ENCODE results near the gene HOXA3.

HOXA3 gene

DNA sequence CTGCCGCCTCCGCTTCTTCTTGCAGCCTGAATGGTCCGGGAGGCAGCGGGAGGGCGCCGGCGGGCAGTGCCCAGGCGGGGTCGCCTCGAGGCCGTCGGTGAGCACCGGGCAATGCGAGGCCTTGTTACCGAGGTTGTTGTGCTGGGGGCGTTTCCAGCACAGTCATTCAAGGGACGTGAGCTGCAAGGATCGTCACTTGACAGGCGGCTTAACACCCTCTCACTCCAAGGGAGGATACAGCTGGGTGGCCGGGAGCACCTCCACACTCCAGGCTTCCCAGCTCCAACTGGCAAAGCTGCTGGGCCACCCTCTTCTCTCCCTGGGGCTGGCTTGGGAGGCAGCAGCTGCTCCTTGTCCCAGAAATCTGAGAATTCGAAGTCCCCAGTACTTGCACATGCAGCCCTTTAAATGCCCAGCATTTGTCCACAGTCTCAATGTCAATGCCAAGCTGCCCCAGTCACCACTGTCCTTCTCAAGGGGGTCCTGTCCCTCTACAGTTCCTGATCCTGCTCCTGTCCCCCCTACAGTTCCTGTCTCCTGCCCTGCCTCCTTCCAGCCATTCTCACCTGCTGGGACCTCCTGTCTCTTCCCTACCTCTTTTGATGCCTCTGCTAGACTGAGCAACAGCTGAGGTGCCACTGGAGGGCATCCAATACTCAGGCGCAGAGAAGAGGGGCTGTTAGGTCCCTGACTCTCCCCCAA lies 37.1 kb upstream of the HOXA3 start:
- DNase-seq (ENCODE audit: low spot score): no peak

DNA sequence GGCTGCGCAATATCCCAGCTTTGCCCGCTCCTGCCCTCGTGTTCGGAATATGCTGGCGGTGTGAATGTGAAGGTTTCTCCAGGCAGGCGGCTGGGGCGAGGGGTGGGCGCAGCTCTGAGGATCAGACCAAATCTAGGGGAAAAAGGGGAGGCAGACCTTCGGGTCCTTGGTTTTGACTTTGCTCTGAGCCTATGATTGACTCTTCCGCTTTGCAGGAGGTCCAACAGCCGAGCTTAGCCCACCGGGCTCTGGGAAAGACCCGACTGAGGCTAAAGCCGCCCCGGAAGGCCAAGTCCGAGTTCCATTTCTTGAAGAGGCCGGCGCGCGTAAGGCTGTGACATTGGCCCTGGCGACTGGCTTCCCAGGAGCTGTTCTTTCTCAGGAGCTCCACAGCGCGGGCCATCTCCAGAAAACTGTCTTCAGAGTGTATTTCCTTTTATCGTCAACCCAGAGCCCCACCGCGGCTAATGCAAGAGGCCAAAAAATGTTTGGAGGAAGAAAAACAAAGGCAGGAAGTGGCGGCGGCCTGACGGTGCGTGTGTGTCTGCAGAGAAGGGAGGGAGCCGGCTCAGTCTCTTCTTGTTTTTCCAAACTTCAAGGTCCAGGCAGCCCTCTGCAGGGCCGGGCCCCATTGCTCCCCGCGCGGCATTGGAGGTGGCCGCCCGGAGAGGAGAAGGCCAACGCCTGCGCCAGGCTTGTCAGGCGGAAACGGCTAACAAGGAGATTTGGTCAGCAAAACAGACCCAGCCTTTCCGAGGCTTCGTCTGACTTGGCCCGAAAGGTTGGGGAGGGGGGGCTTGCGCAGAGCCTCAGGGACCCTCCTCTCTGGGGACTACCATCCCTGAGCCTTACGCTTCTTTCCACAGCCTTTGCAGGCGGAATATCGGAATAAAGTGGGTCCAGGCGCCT lies 36.3 kb upstream of the HOXA3 start:
- DNase-seq (ENCODE audit: low spot score): no peak

DNA sequence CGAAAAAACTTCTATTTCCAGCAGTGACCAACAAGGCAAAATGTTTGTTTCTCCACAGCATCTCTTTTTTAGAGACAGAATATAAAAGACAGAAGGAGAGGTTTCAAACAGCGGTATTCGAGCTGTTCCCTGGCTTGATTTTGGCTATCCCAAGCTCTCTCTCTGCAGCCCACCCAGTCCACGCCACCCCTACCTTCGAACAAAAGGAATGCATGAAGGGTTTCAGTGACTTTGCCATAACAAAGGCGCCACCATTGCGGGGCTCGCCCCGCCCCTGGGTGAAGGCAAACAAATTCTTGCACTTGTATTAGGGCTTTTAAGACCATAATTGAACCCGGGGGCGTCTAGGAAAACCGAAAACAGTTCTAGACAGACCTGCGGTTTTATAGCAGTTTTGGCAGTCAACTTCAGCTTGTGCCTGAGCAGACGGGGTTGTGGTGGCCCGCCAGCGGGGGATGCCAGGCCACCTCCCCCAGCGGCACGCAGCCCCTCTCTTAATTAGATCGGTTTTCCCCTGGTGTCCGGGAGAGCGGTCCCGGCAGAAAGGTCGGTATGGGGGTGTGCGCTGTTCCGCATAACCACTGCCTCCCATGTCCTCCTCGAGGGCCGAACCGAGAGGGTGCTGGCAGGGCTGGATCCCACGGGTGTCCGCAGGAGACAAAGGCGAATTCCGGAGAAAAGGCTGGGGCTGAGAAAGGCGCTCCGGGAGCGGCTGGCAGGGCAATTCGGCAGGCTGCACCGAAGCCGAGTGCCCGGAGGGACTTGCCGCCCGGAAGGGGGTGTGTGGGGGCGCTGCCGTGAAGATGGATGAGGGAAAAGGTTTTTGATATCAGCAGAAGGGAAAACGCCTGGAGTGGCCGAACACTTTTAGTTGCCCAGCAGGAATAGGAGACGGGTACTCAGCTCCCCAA lies 35.3 kb upstream of the HOXA3 start:
- DNase-seq (ENCODE audit: low spot score): no peak

DNA sequence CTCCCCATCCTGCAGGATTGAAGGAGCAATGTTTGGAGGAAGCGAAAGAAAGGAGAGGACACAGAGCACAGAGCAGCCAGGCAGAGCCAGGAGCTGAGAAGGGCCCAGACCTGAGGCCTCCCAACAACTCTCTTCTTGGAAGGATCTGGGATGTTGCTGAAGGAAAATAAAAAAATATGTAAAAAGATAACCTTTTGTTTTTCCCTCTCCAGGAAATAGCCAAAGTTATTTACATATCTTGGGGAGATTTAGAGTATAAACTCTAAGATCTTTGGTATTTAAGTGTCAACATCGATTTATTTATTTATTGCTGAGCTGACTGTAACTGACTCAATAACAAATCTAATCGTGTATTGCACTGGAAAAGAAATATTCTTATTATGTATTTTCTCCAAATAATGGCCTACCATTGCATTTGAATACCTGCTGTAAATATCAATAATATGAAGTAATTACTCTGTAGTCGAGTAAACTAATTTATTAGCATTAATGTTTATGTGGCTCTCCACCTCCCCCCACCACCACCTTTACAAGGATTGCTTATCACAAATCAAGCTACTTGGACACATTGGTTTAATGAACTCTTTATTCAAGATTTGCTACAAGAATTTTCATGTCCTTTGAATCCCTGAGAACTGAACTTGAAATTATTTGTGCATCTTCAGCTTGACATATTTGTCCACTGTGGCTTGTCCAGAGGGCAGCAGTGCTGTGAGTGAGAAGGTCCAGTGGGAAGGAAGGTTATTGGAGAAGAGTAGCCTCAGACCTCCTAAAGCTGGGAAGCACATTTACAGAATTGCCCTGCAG lies 34.5 kb upstream of the HOXA3 start:
- DNase-seq (ENCODE audit: low spot score): no peak

DNA sequence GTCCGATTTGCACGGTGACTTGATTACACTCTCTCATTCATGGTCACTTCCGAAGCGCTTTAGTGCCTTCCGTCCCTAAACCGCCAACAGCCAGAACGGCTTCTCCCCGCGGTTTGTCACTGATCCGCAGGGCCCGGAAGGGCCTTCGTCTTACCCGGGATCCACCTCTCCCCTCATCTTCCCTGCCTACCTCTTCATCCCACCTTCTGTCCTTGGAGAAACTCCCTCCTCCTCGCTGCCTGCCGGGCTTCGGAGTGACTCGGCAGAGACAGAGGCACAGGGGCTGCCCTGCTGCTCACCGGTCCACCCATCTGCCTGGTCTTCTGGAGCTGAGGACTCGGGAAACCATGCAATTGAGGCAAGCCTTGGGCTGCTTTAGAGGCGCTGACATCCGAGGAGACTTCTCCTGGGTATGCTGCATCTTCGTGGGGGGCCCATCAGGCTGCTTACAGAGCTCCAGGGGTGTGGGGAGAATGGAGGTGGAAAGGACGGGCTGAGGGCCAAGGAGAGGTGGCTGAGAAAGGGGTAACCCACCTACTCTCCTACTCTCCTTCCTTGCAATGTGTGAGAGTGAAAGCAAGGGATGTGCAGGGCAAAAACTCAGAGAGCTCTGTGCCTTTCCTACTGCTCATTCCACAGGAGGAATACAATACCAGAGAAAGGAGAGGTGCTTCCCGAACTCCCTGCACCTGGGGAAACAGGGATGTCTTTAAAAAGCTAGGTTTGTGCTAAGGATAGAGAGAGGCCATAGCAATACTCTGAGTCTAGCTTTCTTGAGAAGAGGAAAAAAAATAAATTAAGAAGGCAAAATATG lies 33.7 kb upstream of the HOXA3 start:
- DNase-seq (ENCODE audit: low spot score): no peak

DNA sequence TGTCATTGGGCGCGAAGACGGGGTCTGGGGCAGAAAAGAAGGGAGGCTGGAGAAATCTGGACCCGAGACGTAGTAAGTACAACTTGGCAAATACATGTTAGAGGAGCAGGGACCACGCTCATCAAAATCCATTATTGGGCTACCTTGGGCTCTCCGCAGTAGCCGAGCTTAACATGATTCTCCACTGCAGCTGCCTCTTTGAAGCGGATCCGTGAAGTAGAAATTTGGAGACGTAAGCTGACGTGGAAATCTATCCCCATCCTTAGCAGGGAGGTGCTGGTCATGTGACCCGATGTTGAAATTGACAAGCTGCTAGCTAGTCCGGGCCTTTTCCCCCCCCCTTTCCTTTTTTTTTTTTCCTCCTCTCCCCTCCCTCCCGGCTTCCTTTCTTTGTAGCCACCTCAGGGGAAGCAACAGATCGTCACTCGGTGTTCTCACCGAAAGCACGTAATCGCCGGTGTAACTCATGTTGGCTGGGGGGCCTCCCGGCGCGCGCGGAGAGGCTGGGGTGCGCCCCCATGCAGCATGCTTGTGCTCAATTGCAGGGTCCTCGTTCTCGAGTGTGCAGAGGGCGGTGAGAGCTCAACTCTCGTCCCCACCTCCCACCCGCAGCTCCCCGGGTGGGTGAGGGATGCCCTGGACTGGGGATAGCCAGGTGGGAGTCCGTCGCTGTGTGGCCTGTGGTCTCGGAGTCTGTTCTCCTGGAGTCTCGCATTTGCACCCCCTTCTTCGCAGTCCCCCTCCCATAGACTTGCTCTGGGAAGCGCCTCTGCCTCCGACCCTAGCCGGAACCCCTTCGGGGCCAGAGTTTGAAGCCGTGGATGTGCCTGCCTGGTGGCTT lies 32.9 kb upstream of the HOXA3 start, which contains the start of gene HOXA11:
TSS of gene HOXA11 (minus strand) at position 220 of the 841 bp plus-strand sequence. CDS start at position 132, 88 bp downstream.
- DNase-seq (ENCODE audit: low spot score): no peak

DNA sequence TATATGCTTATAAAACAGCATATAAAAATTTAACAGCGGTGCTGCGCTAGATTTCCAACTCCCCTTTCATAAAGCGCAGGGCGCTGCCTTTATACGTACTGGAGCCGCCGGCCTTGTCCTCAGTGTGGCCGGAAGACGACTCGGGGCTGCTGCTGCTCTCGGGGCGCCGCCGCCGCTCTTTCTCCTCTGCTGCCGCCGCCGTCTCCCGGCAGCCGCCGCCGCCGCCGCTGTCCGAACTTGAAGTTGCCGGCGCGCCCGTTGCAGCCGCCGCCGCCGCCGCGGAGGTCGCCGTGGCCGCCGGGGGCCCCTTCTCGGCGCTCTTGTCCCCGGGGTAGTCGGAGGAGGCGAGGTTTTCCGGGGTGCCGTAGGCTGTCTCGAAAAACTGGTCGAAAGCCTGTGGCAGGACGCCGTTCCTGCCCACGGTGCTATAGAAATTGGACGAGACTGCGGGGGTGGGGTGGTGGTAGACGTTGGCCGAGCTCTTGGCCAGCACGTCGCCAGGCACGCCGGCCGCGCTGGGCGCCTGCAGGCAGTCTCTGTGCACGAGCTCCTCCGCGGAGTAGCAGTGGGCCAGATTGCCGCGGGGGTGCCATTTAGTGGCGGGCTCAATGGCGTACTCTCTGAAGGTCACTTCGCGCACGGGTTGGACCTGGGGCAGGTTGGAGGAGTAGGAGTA lies 32.1 kb upstream of the HOXA3 start:
- DNase-seq (ENCODE audit: low spot score): no peak

DNA sequence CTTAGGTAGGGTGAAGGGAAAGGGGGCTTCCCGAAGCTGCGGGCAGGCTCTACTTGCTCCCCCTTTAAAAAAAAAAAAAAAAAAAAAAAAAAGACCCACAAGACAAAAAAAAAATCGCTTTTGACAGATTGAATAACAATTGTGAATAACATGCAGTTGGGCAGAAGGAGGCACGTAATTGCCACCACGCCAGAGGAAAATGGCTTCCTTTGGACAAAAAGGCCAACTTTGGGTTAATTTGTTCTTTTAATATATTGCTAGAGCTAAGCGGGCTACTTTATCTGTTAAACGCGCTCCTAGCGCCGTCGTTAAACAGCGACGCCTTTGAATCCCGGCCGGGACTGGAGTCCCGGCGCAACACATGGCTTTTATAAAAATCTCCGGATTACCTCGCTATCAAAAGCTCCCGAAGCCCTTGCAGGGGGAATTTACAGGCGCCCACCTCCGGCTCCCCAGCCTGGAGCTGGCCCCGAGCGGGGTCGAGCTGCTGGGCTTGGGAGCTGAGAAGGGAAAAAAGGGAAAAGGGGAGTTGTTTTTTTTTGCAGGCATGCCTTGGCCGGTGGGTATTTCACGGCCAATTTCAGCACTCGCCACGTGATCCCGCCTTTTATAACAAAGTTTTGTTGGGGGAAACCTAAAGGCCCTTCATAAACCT lies 31.4 kb upstream of the HOXA3 start:
- DNase-seq (ENCODE audit: low spot score): no peak

DNA sequence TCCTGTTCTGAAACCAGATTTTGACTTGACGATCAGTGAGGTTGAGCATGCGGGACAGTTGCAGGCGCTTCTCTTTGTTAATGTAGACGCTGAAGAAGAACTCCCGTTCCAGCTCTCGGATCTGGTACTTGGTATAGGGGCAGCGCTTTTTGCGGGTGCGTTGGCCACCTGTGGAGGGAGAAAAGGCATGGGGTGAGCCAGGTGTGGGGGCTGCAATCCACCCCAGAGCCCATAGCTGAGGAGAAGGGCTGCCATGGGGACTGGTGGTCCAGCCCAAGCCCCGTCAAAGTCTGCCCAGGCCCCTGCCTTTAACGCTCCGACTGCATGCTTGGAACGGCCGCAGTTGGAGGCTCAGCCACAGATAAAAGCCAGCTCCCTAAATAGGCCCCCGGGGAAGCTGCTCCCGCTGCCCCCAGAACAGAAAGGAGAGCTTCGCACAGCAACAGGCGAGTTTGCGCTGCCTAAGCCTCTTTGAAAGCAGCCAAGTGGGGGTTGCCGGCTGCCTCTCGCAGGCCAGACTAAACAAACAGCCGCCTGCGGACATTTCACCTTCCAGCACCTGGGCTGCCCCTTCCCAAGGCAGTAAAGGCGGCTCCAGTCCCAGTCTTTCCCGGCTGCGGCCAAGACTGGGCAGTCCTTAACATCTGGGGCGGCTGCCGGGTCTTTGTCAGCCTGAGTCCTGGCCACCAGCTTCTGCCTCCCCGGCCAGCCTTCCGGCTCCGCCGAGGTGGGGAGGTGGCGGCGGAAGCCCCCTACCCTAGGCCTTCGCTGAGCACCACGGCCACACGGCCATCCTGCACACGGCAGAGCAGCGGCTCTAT lies 30.7 kb upstream of the HOXA3 start:
- no peak for DNase-seq (ENCODE audit: low spot score)

DNA sequence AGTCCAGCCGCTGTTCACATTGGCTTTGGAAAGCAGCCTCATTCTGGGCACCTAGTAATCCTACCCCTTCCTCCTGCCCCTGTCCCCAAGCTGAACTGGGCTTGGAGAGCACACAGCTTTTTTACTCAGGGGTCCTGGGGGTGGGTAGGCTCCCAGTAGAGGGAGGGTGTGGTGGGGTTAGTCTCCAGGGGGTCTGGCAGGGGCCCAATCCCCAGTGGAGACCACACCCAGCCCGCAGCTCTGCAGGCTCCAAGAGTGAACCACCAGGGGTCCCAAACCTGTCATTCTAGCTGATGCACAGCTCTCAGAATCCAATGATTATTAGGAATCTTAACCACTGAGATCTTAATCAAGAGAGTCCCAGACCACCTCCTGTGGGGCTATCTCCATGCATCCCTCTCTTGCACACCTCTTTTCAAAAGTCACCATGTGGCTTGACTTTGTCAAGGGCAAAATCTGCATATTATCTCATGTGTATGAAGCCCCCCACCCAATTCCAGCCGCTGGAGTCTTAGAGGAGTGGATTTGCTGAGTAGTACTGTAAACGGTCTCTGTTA lies 30.0 kb upstream of the HOXA3 start:
- no peak for DNase-seq (ENCODE audit: low spot score)

DNA sequence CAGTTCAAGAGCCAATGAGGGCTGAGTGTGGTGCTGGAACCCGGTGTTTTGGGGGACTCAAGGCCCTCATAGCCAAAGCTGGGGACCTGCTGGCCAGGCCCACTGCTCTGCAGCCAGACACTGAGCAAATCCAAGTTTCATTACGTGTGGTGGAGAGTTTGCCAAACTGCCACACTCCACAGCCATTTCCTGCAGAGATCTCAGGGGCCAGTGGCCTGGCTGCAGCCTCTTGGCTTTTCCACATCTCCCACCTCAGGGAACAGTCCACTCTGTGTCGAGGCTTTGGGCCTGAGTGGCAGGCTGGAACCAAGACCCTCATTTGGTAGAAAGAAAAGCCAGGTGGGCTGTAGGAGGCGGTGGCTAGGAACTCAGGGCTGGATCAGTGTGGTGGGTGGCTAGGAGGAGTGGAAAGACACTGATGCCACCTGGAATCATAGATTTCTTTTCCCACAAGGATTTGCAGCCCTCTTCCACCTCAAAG lies 29.5 kb upstream of the HOXA3 start:
- no peak for DNase-seq (ENCODE audit: low spot score)

DNA sequence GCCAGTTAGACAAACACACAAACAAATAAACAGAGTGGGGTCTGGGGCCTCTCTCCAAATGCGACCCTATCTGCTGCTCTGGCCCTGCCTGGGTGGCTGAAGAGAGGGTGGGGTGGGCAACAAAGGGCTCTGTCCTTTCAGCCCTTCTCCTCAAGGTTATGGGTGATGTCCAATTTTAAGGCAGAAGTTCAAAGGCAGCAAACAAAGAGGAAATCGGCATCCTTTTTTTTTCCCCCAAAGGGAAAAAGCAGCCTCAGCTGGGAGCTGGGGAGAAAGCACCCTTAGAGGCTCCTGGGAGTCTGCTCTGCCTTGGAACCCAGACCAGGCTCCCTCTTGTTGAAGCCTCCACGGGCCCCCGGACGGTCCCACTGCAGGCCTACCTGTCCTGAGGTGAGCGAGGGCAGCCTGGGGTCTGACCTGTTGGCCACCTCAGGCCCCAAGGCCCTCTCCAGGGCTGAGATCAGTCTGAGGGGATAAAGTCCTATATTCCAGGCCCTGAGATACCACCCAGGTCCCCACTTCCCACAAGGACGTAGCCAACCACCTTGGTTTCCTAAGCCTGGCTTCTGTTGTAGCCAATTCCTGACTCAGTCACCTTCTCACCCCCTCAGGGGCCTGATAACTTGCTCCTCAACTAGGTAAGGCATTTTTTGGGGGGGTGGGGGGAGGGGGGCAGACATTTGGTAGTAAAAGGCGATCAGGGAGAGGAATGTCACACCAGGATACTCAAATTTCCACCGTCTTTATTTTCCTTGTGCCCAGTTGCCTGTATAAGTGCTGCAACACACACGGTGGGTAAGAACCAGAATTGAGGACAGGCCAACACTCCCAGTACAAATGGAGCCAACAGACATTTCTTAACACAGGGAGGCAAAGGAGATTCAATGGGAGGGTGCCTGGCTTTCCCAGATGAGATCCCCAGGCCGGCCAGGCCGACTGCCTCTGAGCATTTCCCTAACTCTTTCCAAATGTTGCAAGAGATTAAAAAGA lies 28.3 kb upstream of the HOXA3 start:
- DNase-seq (ENCODE audit: low spot score): no peak

DNA sequence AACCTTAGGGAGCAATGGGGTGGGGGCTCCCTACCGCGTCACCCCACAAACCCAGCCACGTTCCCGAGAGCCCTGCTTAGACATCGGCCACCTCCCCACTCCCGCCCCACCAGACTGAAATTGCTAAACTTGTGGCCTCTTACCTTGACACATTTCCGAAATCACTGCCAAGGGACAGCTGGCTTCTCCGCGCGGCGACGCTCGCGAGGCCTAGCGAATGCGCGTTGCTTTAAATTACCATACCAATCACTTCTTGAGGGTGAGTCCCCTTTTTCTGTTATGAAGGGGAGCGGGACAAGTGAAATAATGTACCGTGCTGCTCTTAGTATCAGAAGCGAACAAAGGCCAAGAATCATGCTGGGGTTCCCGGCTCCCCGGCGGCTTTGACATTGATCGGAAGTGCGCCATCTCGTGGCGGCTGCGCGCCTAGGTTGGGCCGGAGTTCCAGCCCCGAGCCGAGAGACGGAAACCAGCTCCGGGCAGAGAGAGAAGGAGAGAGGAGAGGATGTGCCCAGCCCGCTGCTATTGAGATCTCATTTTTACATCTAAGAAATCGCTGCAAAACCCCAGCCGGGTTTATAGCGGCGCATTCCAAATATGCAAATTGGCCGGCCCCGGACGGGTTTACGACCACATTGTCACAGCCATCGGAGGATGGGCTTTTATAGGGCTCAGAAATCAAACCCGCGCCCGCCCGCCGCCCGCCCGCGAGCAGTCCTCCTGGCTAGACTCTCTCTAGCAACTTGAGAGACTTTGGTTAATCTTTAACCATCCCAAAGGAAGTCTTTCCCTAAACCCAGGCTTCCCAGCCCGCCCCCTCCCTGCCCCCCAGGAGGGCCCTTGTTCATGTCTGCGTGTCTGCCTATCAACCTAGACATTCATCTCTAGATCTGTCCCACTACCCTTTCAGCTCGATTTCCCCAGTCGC lies 27.4 kb upstream of the HOXA3 start:
- peak; percentile 28 for DNase-seq (ENCODE audit: low spot score)

DNA sequence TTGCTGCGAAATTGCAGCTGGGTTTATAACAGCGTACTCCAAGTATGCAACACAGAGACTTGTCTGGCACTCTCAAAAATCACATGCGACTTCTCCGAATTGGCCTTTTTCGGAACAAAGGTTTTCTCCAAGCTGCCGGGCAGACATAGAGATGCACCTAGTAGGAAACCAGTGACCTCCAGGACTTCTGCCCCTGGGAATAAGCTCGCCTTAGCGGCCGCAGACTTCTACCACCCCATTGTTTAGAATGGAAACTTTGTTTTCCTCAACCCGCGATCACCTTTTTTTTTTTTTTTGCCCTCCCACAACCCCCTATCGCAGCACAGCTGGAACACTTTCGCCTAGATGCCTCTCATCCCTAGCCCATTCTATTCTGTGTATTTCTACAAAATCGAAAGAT lies 26.6 kb upstream of the HOXA3 start:
- no peak for DNase-seq (ENCODE audit: low spot score)

DNA sequence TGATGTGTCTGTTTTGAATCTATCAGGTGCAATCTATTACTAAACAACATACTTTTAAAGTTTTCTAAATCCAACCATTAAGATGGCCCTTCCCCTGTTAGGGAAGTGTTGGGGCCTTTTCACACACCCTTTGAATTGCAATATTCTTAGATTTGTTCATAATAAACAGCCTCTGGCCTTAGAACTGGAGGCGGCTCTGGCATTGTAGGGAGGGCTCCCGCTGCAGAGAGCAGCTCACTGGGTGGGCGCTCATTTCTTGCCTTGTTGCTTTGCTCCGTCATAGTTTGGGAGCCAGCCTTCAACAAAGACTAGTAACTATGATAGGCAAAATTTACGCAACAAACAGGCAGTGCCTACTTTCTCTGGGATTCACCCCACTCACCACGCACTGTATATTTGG lies 26.0 kb upstream of the HOXA3 start:
- DNase-seq (ENCODE audit: low spot score): no peak
